ENCODE data around the gene TRPC3. TPM values are rescaled to one million over a fixed set of nuclear protein-coding genes. Genes with fewer than 3 reads are reported as not detected.

The TRPC3 gene
- total RNA-seq, result not detected in 2 replicates

- peak within 1 kb of the TSS; percentile 49 for H3K4me3 ChIP-seq (ENCODE audit: low read depth, low read length)
- DNase-seq (ENCODE audit: low read depth), result no peak
- H3K36me3 ChIP-seq (ENCODE audit: control insufficient read depth, insufficient read depth, low read length), result no peaks in the 10 kb centered on the region
- TF ChIP-seq, protein P1, sequence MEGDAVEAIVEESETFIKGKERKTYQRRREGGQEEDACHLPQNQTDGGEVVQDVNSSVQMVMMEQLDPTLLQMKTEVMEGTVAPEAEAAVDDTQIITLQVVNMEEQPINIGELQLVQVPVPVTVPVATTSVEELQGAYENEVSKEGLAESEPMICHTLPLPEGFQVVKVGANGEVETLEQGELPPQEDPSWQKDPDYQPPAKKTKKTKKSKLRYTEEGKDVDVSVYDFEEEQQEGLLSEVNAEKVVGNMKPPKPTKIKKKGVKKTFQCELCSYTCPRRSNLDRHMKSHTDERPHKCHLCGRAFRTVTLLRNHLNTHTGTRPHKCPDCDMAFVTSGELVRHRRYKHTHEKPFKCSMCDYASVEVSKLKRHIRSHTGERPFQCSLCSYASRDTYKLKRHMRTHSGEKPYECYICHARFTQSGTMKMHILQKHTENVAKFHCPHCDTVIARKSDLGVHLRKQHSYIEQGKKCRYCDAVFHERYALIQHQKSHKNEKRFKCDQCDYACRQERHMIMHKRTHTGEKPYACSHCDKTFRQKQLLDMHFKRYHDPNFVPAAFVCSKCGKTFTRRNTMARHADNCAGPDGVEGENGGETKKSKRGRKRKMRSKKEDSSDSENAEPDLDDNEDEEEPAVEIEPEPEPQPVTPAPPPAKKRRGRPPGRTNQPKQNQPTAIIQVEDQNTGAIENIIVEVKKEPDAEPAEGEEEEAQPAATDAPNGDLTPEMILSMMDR (IDR thresholded peaks at IDR 0.05; ENCODE audit: insufficient read depth, low read length, poor library complexity, severe bottlenecking), result no peak
- peaks cover 23% of the 10 kb centered on the region for H3K27me3 ChIP-seq (ENCODE audit: control insufficient read depth, insufficient read depth, low read length)
These were observed at the start of gene TRPC3 for GRCh38 chr4:121951521-121952110. TSS of gene TRPC3 (minus strand) at chr4:121952060. CDS start at chr4:121951680, 380 bp downstream.

DNA sequence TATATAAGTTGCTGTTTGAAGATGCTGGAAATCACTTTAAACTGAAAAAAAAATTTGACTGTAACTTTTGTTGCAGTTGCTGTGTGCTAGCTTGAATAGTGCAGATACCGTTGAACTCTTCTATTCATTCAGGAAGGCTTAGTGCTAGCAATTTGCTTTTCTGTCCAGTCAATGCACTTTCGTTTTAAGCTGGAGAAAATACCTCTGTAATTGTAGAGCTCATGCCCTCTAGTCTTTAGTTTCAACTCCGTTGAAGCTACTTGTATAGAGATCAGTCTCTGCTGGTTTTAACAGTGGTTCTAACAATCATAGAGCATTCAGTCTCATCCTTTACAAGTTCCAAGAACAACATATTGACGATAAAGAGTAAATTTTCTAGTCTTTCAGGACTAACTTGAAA lies 49.0 kb upstream of the TRPC3 start:
- no peak for DNase-seq (ENCODE audit: low read depth)
- H3K27me3 ChIP-seq (ENCODE audit: control insufficient read depth, insufficient read depth, low read length), result peaks cover 3% of the 10 kb centered on the region
- no peaks in the 10 kb centered on the region for H3K36me3 ChIP-seq (ENCODE audit: control insufficient read depth, insufficient read depth, low read length)
- H3K4me3 ChIP-seq (ENCODE audit: low read depth, low read length), result no peak overlapping the region
- TF ChIP-seq, protein P1 (IDR thresholded peaks at IDR 0.05; ENCODE audit: insufficient read depth, low read length, poor library complexity, severe bottlenecking), result no peak

DNA sequence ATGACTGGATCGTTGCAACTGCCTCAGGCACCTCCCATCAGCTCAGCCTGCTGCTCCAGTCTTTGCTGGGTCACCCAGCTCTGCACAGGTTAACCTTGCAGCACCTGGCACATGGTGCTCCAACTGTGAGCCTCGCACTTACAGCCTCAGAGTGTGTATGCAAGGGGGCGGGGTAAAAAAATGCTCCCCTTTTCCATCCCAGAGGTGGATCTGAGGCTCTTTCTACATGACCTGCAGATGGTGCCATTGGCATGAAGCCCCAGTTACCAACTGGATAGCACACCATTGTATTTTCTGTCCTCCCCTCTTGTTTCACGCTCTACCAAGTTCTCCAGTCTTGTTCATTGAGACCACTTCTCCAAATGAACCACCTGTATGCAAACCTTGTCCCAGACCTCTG lies 46.2 kb upstream of the TRPC3 start:
- no peaks in the 10 kb centered on the region for H3K36me3 ChIP-seq (ENCODE audit: control insufficient read depth, insufficient read depth, low read length)
- DNase-seq (ENCODE audit: low read depth), result no peak
- TF ChIP-seq, protein P1 (IDR thresholded peaks at IDR 0.05; ENCODE audit: insufficient read depth, low read length, poor library complexity, severe bottlenecking), result no peak
- H3K27me3 ChIP-seq (ENCODE audit: control insufficient read depth, insufficient read depth, low read length), result peaks cover 3% of the 10 kb centered on the region
- H3K4me3 ChIP-seq (ENCODE audit: low read depth, low read length), result no peak overlapping the region

DNA sequence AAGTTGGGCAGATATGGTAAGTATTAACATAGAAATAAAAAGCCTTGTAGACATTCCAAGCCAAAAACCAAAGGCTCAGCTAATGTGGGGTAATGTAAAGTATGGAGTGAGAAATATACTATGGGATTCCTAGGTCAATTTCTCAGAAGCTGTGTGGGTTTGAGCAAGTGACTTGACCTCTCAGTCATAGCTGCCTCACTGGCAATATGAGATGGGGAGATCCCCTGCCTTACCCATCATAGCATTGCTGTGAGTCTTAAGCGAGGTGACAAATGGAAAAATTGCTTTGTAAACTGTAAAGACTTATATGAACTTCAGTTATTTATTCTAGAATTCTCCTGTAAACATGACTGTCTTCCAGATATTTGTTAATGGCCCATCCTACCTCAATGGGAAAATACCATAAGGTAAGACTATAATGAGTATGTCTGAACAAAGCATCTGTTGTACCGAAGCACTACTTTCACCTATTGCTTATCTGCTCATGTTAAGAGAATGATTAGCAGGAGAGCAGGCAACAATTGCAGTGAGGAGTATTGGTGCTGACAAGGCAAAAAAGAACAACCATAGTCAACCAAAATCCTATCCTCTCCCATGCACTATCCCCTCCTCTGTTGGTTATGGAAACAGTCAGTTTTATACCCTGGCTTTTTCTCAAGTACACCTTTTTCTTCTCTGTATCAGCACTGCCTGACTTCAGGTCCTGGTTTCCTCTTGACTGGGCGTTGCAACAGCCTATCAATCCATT lies 44.1 kb upstream of the TRPC3 start:
- no peak overlapping the region for H3K4me3 ChIP-seq (ENCODE audit: low read depth, low read length)
- no peak for DNase-seq (ENCODE audit: low read depth)
- TF ChIP-seq, protein P1 (IDR thresholded peaks at IDR 0.05; ENCODE audit: insufficient read depth, low read length, poor library complexity, severe bottlenecking), result no peak
- H3K27me3 ChIP-seq (ENCODE audit: control insufficient read depth, insufficient read depth, low read length), result peaks cover 3% of the 10 kb centered on the region
- no peaks in the 10 kb centered on the region for H3K36me3 ChIP-seq (ENCODE audit: control insufficient read depth, insufficient read depth, low read length)

- no peaks in the 10 kb centered on the region for H3K27me3 ChIP-seq (ENCODE audit: control insufficient read depth, insufficient read depth, low read length)
- TF ChIP-seq, protein P1 (IDR thresholded peaks at IDR 0.05; ENCODE audit: insufficient read depth, low read length, poor library complexity, severe bottlenecking), result no peak
- H3K4me3 ChIP-seq (ENCODE audit: low read depth, low read length), result no peak overlapping the region
- H3K36me3 ChIP-seq (ENCODE audit: control insufficient read depth, insufficient read depth, low read length), result no peaks in the 10 kb centered on the region
- DNase-seq (ENCODE audit: low read depth), result no peak
These were observed 40.1 kb upstream of the TRPC3 start for GRCh38 chr4:121991968-121992367.

Measured in kidney epithelial cell (primary cell).